ENCODE measurements around the gene GK2.

The GK2 gene

GRCh38 chr4:79408063-79408462 lies at the start of gene GK2:
GK2 (minus strand) TSS chr4:79408228; CDS start chr4:79408200, 28 bp downstream.
- DNase-seq: no peak

- DNase-seq: no peak
Measured at GRCh38 chr4:79455216-79455615, 47.2 kb upstream of the GK2 start.

- DNase-seq: no peak
Measured at GRCh38 chr4:79454656-79455055, 46.6 kb upstream of the GK2 start.

GRCh38 chr4:79450053-79450452 lies 42.0 kb upstream of the GK2 start:
- DNase-seq: no peak

- no peak for DNase-seq
Measured at GRCh38 chr4:79446145-79446544, 38.1 kb upstream of the GK2 start.

GRCh38 chr4:79445371-79445781 lies 37.3 kb upstream of the GK2 start:
- DNase-seq: no peak

GRCh38 chr4:79442422-79442821 lies 34.4 kb upstream of the GK2 start:
- no peak for DNase-seq

- no peak for DNase-seq
Measured at GRCh38 chr4:79439489-79439888, 31.5 kb upstream of the GK2 start.

- DNase-seq: no peak
Measured at GRCh38 chr4:79431839-79432238, 23.8 kb upstream of the GK2 start.

- no peak for DNase-seq
Measured at GRCh38 chr4:79429113-79429903, 21.3 kb upstream of the GK2 start.

GRCh38 chr4:79426989-79427388 lies 19.0 kb upstream of the GK2 start:
- no peak for DNase-seq

GRCh38 chr4:79425586-79425985 lies 17.6 kb upstream of the GK2 start:
- DNase-seq: no peak

GRCh38 chr4:79421483-79421882 lies 13.5 kb upstream of the GK2 start:
- DNase-seq: no peak

- no peak for DNase-seq
Measured at GRCh38 chr4:79413886-79414285, 5.9 kb upstream of the GK2 start.

GRCh38 chr4:79413032-79413885 lies 5.2 kb upstream of the GK2 start:
- DNase-seq: no peak

- DNase-seq: no peak
Measured at GRCh38 chr4:79404666-79405065, 3.4 kb downstream of the GK2 start.

- DNase-seq: no peak
Measured at GRCh38 chr4:79403356-79403755, 4.7 kb downstream of the GK2 start.

- no peak for DNase-seq
Measured at GRCh38 chr4:79402332-79402851, 5.6 kb downstream of the GK2 start.

GRCh38 chr4:79399076-79399475 lies 9.0 kb downstream of the GK2 start:
- DNase-seq: no peak

- no peak for DNase-seq
Measured at GRCh38 chr4:79397951-79398350, 10.1 kb downstream of the GK2 start.

- no peak for DNase-seq
Measured at GRCh38 chr4:79396794-79397193, 11.2 kb downstream of the GK2 start.

GRCh38 chr4:79395841-79396240 lies 12.2 kb downstream of the GK2 start:
- no peak for DNase-seq

GRCh38 chr4:79390890-79391289 lies 17.1 kb downstream of the GK2 start:
- DNase-seq: no peak

GRCh38 chr4:79385641-79386040 lies 22.4 kb downstream of the GK2 start:
- DNase-seq: no peak
